Ureter (tissue), 1 donor: ENCODE results near the gene AQP12A. TPM values are rescaled to one million over a fixed set of nuclear protein-coding genes. Genes with fewer than 3 reads are reported as not detected.

Source experiments
- DNase-seq: peaks from one replicate; pipeline ENCODE4 v3.0.0-alpha.2; 2020; ENCODE audit warnings: low spot score
- total RNA-seq: library from RNA; stranded (reverse); gene quantifications from one replicate; pipeline ENCODE4 v1.2.4, GENCODE V29; 2023
- donor health status: DM: yes; HTN: yes; CAD: no.

The AQP12A gene
- total RNA-seq, 1 donor from 2014 or later: not detected

DNA sequence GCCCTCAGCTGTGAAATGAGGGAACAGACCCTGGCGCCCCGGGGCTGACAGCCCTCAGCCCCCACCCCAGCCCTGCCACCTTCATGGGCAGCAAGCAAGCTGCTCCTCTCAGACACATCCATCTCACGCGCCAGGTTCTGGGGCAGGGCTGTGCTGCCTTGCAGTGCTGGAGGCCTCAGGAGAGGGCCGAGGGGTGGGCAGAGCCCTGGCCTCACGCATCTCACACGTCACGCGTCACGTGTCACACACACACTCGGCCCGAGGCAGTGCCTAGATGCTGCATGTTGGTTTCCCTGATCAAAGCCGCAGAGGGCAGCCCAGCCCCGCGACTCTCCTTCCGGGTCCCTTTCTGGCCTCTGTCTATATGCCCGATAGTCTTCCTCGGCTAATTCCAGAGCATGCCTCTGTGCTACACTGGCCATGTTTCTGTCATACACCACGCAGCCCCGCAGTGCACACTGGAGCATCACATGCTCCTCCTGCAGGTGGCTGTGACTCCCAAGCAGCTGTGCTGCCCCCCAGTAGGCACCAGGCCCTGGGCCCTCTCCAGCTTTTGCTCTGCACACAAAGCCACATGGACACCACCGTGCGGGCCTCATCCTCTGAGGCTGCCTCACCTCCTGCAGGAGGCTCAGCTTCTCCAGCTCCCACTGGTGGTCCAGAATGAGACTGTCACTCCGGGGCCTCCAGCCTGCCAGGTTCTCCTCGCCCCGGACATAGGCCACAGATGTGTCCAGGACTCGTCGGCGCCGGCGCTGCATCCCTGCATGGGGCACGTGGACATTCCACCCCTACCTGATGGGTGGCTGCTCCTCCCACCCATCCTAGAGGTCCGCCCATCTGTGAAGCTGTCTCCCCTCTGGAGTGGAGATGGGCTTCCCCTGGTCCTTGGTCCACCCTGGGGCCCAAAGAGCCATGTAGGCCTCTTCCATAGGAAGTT, 31.4 kb downstream of the AQP12A start:
- DNase-seq: no peak

DNA sequence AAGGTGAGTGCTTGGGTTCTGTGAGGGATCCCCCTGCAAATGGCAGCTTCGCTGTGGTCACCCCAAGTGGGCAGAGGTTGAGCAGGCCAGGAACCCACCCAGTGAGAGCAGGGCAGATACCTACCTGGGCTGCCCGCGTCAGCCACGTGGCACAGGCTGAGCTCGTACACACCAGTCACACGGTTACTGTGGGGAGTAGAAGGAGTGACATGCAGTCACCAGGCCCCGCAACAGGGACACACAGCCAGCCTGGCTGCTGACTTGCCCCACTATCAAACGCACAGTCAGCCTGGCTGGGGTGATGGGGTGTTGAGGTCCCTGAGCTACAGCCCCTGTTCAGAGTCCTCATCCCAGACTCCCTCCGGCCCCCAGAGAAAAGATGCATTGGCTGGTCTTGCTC, 32.2 kb downstream of the AQP12A start:
- no peak for DNase-seq

DNA sequence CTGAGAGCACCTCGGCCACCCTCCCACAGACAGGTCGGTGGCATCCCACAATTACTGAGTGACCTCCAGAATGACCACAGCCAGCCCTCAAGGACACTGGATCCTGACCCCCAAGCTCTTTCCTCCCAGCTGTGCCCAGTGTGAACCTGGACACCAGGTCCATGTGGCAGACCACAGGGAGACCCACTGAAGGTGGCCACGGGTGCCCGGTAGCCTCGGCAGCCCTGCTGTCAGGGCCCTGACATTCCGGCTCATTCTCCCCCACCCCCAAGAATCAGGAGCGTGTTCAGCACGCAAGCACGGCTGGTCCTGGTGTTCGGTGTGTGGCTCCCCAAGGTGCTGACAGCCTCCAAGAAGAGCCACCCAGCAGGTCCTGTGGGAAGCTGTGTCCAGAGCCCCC, 32.8 kb downstream of the AQP12A start:
- no peak for DNase-seq

DNA sequence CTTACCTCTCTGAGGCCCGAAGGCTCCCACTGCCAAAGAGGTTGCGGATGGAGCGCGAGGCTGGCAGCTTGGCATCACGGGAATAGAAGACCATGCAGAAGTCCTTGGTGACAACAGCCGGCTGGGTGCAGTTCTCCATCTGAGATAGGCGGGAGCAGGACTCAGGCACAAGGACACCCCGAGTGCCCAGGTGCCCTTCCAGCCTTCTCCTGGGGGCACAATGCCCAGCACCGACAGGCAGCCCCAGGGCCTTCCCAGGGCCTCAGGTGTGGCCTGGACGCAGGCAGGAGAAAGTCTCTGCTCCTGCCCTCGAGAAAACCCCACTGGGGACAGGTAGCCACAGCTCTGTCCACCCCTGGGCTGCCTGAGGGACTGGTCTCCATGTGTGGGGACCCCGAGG, 33.6 kb downstream of the AQP12A start:
- DNase-seq: no peak

DNA sequence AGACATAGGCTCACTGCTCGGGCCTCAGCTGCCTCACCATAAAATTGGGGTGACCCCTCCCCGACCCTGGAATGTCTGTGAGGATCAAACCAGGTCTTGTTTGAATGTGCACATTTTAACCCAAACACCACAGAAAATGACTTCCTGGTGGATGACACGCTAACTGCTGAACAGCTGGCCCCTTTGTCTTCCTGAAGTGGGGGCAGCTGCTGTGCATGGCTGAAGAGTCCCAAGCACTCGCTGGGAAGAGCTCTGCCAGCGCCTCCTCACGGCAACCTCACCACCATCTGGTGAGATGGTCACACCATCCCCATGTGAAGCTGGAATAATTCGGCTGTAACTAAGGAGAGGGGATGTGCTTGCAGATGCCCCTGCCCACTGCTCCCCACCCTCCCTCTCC, 34.0 kb downstream of the AQP12A start:
- DNase-seq: no peak

DNA sequence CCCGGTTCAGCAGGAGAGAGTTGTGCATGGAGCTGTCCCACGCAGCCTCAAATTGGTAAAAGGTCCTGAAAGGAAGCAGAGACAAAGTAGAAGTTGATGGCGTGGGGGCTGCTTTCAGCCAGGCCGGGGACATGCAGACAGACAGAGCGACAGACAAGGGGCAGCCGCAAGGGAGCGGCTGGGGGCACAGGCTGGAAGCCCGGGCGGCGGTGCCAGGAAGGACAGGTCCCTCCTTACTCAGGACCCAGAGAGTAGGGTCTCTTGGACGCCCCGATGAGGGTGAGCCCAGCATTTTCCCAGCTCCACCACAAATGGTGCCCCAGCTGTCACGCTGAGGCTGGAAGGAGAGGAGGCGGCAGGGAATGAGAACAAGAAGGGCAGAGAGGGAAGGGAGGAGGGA, 35.2 kb downstream of the AQP12A start:
- no peak for DNase-seq

DNA sequence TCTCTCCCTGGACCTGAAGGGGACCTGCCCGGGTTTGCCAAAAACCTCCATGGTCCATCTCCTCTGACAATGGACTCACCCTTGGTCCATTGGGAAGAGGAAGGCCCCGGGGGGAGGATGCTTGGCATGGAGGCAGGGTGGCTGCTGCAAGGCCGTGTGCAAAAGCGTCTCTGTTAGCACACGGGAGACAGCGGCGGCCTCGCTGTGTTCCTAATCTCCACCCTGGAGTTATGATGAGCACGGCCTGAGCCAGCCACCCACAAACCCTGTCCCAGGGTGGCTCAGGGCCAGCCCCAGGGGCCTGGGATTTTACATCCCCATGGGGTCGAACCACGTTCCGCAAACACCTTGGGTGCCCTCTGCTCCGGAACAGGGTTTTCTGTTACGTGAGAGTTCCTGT, 35.8 kb downstream of the AQP12A start:
- no peak for DNase-seq

DNA sequence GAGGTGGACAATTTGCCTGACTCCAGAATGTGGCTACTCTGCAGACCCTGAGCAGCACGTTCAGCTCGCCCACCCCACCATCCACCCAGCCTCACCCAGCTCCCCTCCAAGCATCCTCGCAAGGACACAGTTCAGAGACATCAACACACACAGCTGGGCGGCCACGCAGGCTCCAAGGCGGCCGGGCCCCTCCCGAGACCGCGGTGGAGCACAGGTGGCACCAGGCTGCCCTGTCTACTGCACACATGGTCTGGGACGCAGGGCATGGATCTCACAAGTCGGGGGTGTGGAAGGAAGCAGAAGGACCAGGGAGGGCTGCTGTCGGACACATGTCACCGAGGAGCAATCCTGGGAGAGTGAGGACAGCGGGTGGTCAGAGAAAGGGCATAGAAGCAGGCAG, 36.2 kb downstream of the AQP12A start:
- DNase-seq: no peak

DNA sequence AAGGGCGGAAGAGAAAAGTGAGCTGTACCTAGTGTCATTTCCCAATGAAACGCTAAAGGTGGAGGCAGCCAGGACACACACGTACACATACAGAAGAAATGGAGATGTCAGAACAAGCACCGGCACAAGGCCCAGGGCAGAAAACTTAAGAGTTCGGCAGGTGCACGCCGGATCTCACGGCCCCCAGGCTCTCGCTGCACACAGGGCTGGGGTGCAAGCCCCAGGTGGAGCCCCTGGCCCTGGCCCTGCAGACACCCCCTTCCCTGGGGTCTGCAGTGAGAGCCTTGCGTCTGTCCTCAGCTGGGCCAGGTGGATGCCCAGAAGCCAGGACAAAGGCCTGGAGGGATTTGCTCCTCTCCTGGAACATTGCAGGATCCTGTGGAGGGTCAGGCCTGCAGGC, 36.7 kb downstream of the AQP12A start:
- DNase-seq: no peak

DNA sequence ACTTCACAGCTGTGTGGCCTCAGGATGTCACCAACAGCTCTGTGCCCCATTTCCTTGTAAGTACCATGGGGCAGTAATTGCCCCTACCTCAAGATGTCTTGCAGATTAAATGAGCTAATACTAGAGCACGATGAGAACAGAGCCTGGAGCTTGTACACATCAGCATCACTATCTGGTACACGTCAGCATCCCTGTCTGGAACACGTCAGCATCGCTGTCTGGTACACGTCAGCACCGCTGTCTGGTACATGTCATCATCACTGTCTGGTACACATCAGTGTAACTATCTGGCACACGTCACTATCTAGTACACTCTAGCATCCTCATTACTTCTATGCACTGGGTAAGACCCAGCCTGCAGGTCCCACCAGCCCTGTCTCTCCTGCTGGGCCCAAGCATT, 37.2 kb downstream of the AQP12A start:
- no peak for DNase-seq

DNA sequence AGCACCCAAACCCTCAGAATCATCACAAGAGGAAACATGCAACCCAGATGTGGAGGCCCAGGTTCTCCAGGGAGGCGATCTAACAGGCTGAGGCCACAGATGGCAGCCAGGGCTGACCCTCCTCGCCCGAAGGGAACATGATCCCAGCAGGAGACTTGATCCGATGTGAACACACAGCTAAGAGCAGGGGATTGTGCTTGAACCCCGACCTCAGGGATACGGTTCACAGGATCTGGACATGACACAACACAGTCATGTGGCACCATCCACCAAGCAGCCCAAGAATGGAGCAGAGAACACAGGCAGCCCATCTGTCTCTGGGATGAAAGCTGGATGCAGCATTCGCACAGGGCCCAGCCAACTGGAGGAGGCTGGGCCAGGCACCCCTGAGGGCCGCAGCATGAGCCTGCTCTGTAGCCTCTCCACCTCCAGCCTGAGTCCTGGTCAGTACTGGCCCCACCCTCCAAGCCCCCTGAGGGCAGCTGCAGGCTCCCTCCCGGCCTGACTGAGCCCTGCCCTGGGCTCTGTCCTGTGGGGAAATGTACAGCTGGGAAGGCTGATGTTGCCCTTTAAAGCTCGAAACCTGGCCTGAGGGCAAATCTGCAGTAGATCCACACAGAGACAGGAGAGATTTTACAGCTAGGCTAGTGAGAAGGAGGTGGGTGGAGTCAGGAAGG, 39.0 kb downstream of the AQP12A start:
- DNase-seq: no peak

DNA sequence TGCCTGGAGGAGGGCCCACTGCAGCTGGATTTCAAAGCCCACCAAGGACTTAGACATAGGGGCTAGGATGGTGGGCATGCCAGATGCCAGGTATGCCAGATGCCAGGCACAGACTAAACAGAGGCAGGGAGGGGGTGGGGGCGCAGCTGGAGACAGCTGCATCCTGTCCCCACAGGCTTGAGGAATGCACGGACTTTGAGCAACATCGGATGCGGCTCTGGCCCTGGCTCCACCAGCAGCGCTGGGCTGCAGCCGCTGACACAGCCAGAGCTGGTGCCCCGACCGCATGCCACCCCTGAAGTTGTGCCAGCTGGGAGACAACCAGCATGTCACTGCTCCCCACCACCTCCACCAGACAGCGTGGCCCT, 39.5 kb downstream of the AQP12A start:
- DNase-seq: no peak

DNA sequence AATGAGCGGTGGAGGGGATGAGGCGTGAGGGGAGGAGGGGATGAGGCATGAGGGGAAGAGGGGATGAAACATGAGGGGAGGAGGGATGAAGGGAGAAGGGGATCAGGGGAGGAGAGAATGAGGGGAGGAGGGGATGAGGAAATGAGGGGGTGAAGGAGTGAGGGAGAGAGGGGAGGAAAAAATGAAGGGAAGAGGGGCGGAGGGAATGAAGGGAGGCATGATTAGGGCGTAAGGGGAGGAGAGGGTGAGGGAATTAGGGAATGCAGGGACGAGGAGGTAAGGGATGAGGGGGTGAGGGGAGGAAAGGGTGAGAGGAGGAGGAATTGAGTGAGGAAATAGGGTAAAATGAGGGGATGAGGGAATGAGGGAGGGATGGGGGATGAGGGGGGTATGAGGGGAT, 40.5 kb downstream of the AQP12A start:
- DNase-seq: no peak

DNA sequence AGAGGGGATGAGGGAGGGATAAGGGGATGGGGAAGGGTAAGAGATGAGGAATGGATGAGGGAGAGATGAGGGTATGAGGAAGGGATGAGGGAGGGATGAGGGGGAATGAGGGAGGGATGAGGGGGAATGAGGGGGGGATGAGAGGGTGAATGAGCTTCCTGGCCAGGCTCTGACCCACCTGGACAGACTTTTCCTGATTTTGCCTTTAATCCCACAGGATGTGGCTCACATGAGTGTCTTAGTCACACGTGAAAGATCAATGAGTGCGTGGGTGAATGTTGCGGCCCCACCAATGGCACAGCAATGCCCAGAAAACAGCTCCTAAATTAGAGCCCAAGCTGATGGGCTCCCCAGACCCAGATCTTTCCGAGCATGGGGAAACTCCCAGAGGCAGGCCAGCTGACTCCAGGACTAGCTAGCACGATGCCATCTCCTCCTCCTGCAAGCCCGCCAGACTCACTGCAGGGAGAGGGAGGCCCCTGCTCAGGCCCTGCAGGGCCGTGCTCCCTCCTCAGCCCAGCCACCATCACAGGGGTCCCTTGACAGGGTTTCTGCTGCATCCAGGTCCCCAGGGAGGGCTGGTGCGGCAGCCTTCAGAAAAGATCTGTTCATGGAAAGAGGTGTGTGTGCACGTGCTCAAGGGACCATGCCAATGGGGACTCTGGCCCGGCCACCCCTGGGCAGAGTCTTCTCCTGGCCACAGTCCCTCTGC, 41.4 kb downstream of the AQP12A start:
- no peak for DNase-seq

DNA sequence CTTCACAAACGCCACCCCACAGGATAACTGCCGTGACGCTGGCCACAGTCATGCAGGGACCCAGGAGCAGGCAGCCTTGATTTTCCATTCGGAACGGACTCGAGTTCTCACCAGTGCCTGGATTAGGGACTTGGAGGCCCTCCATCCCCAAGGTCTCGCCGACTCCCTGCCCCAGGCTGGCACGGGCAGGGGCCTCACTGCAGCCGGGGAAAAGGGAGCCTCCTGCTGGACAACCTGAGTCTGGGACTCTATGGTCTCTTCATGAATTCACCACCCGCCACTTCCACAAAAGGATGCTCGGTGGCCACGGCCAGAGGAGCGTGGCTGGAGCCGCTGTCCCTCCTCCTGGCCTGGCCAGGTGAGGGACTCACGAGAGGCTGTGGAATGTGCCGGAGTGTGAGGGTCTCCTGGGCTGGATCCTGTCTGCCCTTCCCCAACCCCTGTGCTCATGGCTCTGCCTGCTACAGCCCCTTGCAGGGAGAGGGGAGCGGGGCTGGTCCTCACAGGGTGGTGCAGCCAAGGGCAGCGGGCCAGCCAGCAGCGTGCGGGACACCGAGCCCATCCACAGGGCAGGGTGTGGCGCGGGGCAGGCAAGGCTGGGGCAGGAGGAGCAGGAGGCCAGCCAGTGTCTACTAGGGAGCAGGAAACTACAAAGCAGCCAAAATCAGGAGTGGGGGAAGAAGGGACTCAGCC, 42.3 kb downstream of the AQP12A start:
- no peak for DNase-seq

DNA sequence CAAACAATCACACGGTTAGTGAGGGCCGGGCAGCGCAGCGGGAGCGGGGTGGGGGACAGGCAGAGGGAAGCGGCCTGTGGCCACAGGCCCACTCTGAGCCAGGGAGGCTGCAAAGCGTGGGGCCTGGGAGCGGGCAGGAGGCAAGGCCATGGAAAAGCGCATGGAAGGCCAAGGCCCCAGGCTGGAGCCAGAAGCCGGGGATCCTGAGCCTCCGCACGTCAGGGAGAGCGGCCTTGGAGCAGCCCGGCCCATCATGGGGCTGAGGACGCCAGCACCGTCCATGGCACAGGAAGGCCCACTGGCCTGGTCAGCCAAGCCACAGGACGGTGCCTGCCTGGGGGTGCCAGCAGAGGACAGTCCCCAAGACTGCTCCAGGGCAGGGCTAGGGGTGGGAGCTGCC, 43.1 kb downstream of the AQP12A start:
- DNase-seq: no peak

DNA sequence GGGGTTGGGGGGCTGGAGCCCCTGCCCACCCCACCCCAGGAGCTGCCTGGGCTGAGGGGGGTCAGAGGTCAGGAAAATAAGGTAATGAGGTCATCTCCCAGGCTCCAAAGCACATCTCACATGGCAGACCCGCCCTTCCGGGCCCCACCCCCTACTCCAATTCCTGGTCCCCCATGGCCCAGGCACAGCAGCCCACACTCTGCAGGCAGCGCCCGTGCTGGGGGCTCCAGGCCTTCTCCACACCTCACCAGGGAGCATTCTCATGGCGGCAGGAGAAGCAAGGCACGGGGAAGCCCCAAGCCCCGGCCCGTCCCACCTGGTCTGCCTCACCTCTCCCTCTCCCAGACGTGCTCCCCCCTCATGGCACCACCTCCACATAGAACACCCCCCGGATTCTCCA, 43.8 kb downstream of the AQP12A start:
- no peak for DNase-seq

DNA sequence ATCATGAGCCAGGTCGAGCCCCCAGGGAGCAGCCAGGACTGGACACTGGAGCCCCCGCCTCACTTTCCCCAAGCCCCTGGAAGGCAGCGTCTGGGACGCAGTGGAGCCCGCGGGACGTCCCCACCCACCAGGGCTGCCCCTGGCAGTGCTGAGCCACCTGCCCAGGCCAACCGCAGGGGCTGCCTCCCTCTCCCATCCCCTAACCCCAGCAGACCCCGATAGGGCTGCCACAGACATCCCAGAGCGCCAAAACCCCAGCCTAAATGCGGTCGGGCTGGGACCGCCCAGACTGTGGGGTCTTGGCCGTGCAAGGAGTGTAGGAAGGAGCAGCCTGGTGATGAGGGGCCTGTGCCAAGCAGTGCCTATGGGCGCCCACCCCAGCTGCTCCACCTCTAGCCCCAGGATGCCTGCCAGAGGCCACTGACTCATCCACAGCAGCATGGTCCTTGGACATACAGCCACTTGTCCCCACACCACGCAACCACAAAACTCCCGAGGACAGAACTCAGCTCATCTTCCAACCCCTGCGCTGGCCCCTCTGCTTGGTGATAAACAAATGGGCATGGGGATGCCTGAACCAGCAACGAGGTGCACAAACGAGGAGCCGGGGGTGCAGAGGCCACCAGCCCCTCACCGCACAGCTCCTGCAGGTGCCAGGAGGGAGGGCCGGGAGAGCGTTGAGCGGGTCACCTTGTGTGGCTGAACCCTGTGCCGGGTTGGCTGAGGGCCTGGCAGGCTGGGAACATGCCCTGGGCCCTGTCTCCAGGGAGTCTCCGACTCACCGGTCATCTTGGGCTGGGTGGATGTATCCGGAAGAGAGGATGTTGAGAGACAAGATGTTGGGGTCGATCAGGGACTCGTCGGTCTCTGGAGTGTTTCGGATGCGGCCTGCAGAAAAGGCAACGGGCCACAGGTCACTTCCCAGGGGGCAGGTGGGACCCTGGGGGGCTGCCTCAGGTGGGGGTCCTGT, 44.9 kb downstream of the AQP12A start:
- no peak for DNase-seq

DNA sequence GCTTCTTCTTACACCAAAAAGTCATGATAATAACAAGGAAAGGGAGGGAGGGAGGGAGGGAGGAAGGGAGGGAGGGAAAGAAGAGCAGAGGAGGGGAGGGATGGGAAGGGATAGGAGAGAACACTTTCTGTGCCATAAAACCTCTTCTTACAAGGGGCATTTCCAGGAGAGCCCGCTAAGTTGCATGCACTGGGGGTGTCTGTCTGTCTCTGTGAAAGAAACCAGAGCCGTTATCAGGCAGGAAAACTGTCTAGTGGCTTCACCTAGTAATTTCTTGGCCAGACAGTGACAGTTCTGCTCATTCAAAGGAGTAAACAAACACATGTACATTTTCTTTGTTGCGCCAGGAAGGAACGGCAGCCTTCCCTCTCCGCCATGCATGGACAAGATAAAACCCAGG, 45.8 kb downstream of the AQP12A start:
- DNase-seq: no peak

DNA sequence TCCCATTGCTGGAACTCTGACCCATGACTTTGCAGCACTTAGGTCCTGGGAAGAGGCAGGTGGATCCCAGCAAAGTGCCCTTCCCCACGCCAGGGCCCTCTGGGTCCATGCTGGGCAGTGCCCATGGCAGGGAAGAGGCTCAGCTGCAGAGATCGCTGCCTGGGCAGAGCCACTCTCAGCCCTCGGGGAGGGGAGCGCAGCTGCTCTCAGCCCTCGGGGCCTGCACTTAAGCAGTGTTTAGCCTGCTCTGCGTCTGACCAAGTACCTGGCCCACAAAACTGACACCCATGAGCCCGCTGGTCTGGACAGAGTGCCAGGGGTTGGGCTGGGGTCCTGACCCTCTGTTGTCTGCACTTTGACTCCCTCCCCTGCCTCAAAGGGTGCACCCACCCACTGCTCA, 46.3 kb downstream of the AQP12A start:
- DNase-seq: no peak

DNA sequence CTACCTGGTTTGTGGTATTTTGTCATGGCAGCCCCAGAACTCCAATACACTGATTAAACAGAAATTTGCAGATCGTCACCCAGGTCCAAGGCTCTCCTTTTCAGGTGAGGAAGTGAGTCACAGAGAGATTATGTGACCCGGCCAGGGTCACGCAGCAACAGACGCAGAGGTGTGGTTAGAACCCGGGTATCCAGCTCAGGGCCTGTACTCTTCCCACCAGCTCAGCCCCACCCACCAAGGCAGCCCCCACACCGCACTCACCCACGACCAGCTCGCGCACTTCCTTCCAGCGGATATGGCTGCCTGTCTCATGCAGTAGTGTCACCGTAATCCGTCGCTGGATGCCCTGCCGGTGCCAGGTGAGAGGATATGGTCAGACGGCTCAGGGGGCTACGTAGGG, 48.1 kb downstream of the AQP12A start:
- DNase-seq: no peak
